ENCODE measurements around the gene DUSP22.

DNA sequence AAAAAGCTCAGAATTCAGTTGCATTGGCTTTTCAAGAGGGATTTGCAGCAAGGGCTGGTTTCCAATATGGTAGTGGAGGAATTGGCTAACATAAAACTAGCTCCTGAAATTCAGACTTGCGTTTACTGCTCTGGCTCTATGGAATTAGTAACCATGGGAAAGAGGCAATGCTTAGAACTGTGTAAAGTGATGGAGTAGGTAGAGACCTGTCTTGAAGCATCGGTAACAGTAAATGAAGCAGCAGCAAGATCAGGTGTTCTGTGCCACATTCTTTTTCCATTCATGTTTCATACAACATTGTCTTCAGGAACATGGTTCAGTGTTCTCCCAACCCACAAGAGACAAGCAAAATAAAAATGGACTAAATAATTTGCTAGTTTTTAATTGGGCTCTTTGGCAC is 105.8 kb downstream of the DUSP22 start:
- TF ChIP-seq, protein P1, sequence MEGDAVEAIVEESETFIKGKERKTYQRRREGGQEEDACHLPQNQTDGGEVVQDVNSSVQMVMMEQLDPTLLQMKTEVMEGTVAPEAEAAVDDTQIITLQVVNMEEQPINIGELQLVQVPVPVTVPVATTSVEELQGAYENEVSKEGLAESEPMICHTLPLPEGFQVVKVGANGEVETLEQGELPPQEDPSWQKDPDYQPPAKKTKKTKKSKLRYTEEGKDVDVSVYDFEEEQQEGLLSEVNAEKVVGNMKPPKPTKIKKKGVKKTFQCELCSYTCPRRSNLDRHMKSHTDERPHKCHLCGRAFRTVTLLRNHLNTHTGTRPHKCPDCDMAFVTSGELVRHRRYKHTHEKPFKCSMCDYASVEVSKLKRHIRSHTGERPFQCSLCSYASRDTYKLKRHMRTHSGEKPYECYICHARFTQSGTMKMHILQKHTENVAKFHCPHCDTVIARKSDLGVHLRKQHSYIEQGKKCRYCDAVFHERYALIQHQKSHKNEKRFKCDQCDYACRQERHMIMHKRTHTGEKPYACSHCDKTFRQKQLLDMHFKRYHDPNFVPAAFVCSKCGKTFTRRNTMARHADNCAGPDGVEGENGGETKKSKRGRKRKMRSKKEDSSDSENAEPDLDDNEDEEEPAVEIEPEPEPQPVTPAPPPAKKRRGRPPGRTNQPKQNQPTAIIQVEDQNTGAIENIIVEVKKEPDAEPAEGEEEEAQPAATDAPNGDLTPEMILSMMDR (conservative IDR thresholded peaks at IDR 0.05 in 1 of 2, IDR thresholded peaks at IDR 0.05 in 1 of 2; ENCODE audit: low read depth in 1 of 2, low read length in 2 of 2): no peak
- TF ChIP-seq EZH2 (IDR thresholded peaks at IDR 0.05; ENCODE audit: low read length, missing control alignments): no peak
